Heart left ventricle (tissue), 13 donors: ENCODE measurements around the gene KRTAP5-8.

Experiments used
- CTCF ChIP-seq, 12 donors: fragments of 200-600 bp; sonication (generic) in 4 of 12; IDR thresholded peaks; one replicate each; pipeline versions ENCODE4 v1.5.0 to v1.8.0; 2018 to 2022; ENCODE audit warnings: antibody characterized with exemption in 12 of 12, mild to moderate bottlenecking in 5 of 12
- POLR2A ChIP-seq, 2 donors: fragments of 450-650 bp; IDR thresholded peaks; one replicate each; pipeline ENCODE4 v1.6.1; 2017; ENCODE audit warnings: antibody characterized with exemption in 2 of 2, mild to moderate bottlenecking in 2 of 2, moderate library complexity in 2 of 2
- donor health status: ischemic (EF 13 %, LVEDD 7.1; RV severe dilation, severe dysfunction).
- donor health status: DM: no; HTN: yes; CAD: no.
- donor health status: DM: no; HTN: no; CAD: no.
- donor health status: ischemic (EF 25% LVEDD 6.9; RV normal size, moderate dysfunction).
- donor health status: ischemic (EF 25% LVEDD 5.7; RV mildly dilated, moderate dysfunction).
- donor health status: ischemic (EF 35%, LVEDD 5.7; RV mildly dilated, moderate dysfunction).
- donor health status: nonischemic (EF 11% LVEDD 7.7; RV severe dilation, severe dysfunction).
- donor health status: DM: yes; HTN: yes; CAD: no.
- donor health status: PGD.
- donor health status: ischemic (EF 29% LVEDD 5.4; RV normal size, mild dysfunction).
- donor health status: nonischemic (EF 23%, LVEDD 6.1; RV moderate dilation, normal function).

- TF ChIP-seq CTCF (IDR thresholded peaks at IDR 0.05) (no peak), POLR2A (IDR thresholded peaks at IDR 0.05) (no peak)
Observed at GRCh38 chr11:71504531-71504930, 33.3 kb upstream of the KRTAP5-8 start.
